Measurements from ENCODE around the gene MTMR11.

- TF ChIP-seq POLR2A (IDR thresholded peaks at IDR 0.05; ENCODE audit: low read depth, low read length) (no peak), POLR2AphosphoS5 (IDR thresholded peaks at IDR 0.05; ENCODE audit: low read depth, low read length) (no peak)
These were observed 40.1 kb downstream of the MTMR11 start for GRCh38 chr1:149896575-149896974.

Measured in GM12892 (cell line).